Gastrocnemius medialis (tissue), 4 donors: ENCODE measurements around the gene SNX18. TPM values are rescaled to one million over a fixed set of nuclear protein-coding genes. Genes with fewer than 3 reads are reported as not detected.

ENCODE experiments used
- ATAC-seq, 2 donors: fragments of 150-250 bp; one replicate each; pipeline ENCODE4 v1.9.1; 2016
- DNase-seq, 2 donors: peaks; one replicate each; pipeline ENCODE4 v3.0.0-alpha.2; 2019
- H3K27ac ChIP-seq, 4 donors: fragments of 200-600 bp; sonication (generic); 1 replicate in 1 of 4; 2 replicates in 3 of 4; pipeline ENCODE4 v1.5.1; 2016 to 2018; ENCODE audit warnings: mild to moderate bottlenecking in 2 of 4, moderate library complexity in 1 of 4
- H3K27me3 ChIP-seq, 3 donors: fragments of 200-600 bp; sonication (generic) in 2 of 3; 1 replicate in 1 of 3; 2 replicates in 2 of 3; pipeline versions ENCODE4 v1.5.1 to v1.6.0; 2016 to 2019; ENCODE audit warnings: mild to moderate bottlenecking in 1 of 3, moderate library complexity in 1 of 3
- H3K36me3 ChIP-seq, 2 donors: fragments of 200-600 bp; sonication (generic) in 1 of 2; one replicate each; pipeline ENCODE4 v1.5.1; 2017 to 2018
- H3K4me1 ChIP-seq, 2 donors: fragments of 200-600 bp; sonication (generic) in 1 of 2; one replicate each; pipeline ENCODE4 v1.5.1; 2016 to 2017; ENCODE audit warnings: mild to moderate bottlenecking in 2 of 2
- H3K4me3 ChIP-seq, 4 donors: fragments of 200-600 bp; sonication (generic) in 3 of 4; 1 replicate in 1 of 4; 2 replicates in 3 of 4; pipeline ENCODE4 v1.5.1; 2016 to 2019; ENCODE audit warnings: mild to moderate bottlenecking in 2 of 4
- H3K9me3 ChIP-seq, 3 donors: fragments of 200-600 bp; sonication (generic) in 2 of 3; 1 replicate in 1 of 3; 2 replicates in 2 of 3; pipeline ENCODE4 v1.5.1; 2016 to 2019
- CTCF ChIP-seq, 5 experiments: fragments of 450-650 bp in 3 of 5; fragments of 200-600 bp in 2 of 5; sonication (generic) in 2 of 5; IDR thresholded peaks in 4 of 5; conservative IDR thresholded peaks in 1 of 5; 1 replicate in 4 of 5; 2 replicates in 1 of 5; pipeline ENCODE4 v1.5.1; 2016 to 2019; ENCODE audit warnings: antibody characterized with exemption in 5 of 5, mild to moderate bottlenecking in 3 of 5, moderate library complexity in 3 of 5
- POLR2A ChIP-seq, 2 donors: fragments of 450-650 bp; IDR thresholded peaks; one replicate each; pipeline ENCODE4 v1.6.1; 2017; ENCODE audit warnings: antibody characterized with exemption in 2 of 2, mild to moderate bottlenecking in 2 of 2, moderate library complexity in 2 of 2
- in situ Hi-C, 4 donors: fragments of 200-750 bp; cut with MboI; loops; one replicate each; pipeline versions ENCODE4 v1.15.0 to v1.8.0; 2017; ENCODE audit warnings: low sequenced_read_pairs in 4 of 4
- intact Hi-C: fragments of 100-400 bp; cut with DNase I; formaldehyde crosslinking; loops from one replicate; pipeline ENCODE4 v1.15.1; 2023; ENCODE audit warnings: low total_unique reads
- total RNA-seq, 4 donors: library from RNA; depleted of rRNA; stranded (reverse); fragments of >200 nt; gene quantifications; one replicate each; pipeline versions ENCODE4 v1.1.0 to v1.2.3, GENCODE V29; 2016

Gene SNX18
- total RNA-seq, 4 donors from 2014 or later: 16.3 to 18.5 (median 18.0) TPM

- no peak for ATAC-seq
Measured at GRCh38 chr5:54590824-54591223, 73.3 kb downstream of the SNX18 start.

GRCh38 chr5:54593779-54594178 lies 76.2 kb downstream of the SNX18 start:
- no peaks in the 10 kb centered on the region for H3K27me3 ChIP-seq
- DNase-seq (no peak), ATAC-seq (no peak)
- no peaks in the 10 kb centered on the region for H3K4me1 ChIP-seq
- intact Hi-C loops (no loop called here), in situ Hi-C loops (no loop called here)
- H3K36me3 ChIP-seq: no peaks in the 10 kb centered on the region
- TF ChIP-seq CTCF (IDR thresholded peaks at IDR 0.05 in 4 of 5, conservative IDR thresholded peaks at IDR 0.05 in 1 of 5) (no peak), POLR2A (IDR thresholded peaks at IDR 0.05) (no peak)
- H3K27ac ChIP-seq: no peak overlapping the region
- H3K4me3 ChIP-seq: no peak overlapping the region
- no peaks in the 10 kb centered on the region for H3K9me3 ChIP-seq

More at GRCh38 chr5:54590824-54591223, 73.3 kb downstream of the SNX18 start:
- no peak overlapping the region for H3K27ac ChIP-seq
- no peaks in the 10 kb centered on the region for H3K4me1 ChIP-seq
- no peaks in the 10 kb centered on the region for H3K36me3 ChIP-seq
- H3K9me3 ChIP-seq: no peaks in the 10 kb centered on the region
- no peak overlapping the region for H3K4me3 ChIP-seq
- TF ChIP-seq CTCF (IDR thresholded peaks at IDR 0.05 in 4 of 5, conservative IDR thresholded peaks at IDR 0.05 in 1 of 5) (no peak), POLR2A (IDR thresholded peaks at IDR 0.05) (no peak)
- DNase-seq: no peak
- intact Hi-C loops (no loop called here), in situ Hi-C loops (no loop called here)
- H3K27me3 ChIP-seq: no peaks in the 10 kb centered on the region

- no peak overlapping the region for H3K4me3 ChIP-seq
- ATAC-seq: no peak
Measured at GRCh38 chr5:54594181-54594580, 76.6 kb downstream of the SNX18 start.

GRCh38 chr5:54595721-54596120 lies 78.2 kb downstream of the SNX18 start:
- in situ Hi-C loops (no loop called here), intact Hi-C loops (no loop called here)
- TF ChIP-seq POLR2A (IDR thresholded peaks at IDR 0.05) (no peak), CTCF (IDR thresholded peaks at IDR 0.05 in 4 of 5, conservative IDR thresholded peaks at IDR 0.05 in 1 of 5) (no peak)
- Histone ChIP-seq H3K9me3 (no peaks in the 10 kb centered on the region), H3K4me1 (no peaks in the 10 kb centered on the region), H3K4me3 (no peak overlapping the region), H3K27me3 (no peaks in the 10 kb centered on the region), H3K36me3 (no peaks in the 10 kb centered on the region), H3K27ac (no peak overlapping the region)
- DNase-seq: no peak
- no peak for ATAC-seq

More at GRCh38 chr5:54594181-54594580, 76.6 kb downstream of the SNX18 start:
- H3K36me3 ChIP-seq: no peaks in the 10 kb centered on the region
- TF ChIP-seq CTCF (IDR thresholded peaks at IDR 0.05 in 4 of 5, conservative IDR thresholded peaks at IDR 0.05 in 1 of 5) (no peak), POLR2A (IDR thresholded peaks at IDR 0.05) (no peak)
- intact Hi-C loops (no loop called here), in situ Hi-C loops (no loop called here)
- H3K27ac ChIP-seq: no peak overlapping the region
- DNase-seq: no peak
- no peaks in the 10 kb centered on the region for H3K27me3 ChIP-seq
- no peaks in the 10 kb centered on the region for H3K9me3 ChIP-seq
- no peaks in the 10 kb centered on the region for H3K4me1 ChIP-seq

Other genes with a start within 250 kb of the SNX18 start
- gene ARL15, start 207.2 kb upstream of the SNX18 start, total RNA-seq: 1 to 10 TPM; 1.7 to 5.5 (median 3.2) TPM
- gene HSPB3, start 62.1 kb upstream of the SNX18 start, total RNA-seq: 100 to 1,000 TPM in 3 of 4 donors, 10 to 100 TPM in 1; 68.1 to 510 (median 204) TPM